ENCODE results near the gene FAM168A.

- TF ChIP-seq, protein P1, sequence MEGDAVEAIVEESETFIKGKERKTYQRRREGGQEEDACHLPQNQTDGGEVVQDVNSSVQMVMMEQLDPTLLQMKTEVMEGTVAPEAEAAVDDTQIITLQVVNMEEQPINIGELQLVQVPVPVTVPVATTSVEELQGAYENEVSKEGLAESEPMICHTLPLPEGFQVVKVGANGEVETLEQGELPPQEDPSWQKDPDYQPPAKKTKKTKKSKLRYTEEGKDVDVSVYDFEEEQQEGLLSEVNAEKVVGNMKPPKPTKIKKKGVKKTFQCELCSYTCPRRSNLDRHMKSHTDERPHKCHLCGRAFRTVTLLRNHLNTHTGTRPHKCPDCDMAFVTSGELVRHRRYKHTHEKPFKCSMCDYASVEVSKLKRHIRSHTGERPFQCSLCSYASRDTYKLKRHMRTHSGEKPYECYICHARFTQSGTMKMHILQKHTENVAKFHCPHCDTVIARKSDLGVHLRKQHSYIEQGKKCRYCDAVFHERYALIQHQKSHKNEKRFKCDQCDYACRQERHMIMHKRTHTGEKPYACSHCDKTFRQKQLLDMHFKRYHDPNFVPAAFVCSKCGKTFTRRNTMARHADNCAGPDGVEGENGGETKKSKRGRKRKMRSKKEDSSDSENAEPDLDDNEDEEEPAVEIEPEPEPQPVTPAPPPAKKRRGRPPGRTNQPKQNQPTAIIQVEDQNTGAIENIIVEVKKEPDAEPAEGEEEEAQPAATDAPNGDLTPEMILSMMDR (IDR thresholded peaks at IDR 0.05; ENCODE audit: low read depth, low read length, poor library complexity, severe bottlenecking) = no peak
- no peak for TF ChIP-seq EZH2phosphoT487 (IDR thresholded peaks at IDR 0.05; ENCODE audit: borderline replicate concordance, low read length)
Measured at GRCh38 chr11:73465023-73465675, 132.8 kb downstream of the FAM168A start.

Data from DOHH2 (cell line).